ENCODE results near the gene IFNA7.
"Not testable (repeated sequence)": the region's sequence is repeated elsewhere in the genome, so short reads cannot be mapped to it uniquely, and the experiment has no call there.

Gene IFNA7

GRCh38 chr9:21202105-21202504, at the start of gene IFNA7:
IFNA7 (minus strand) TSS chr9:21202205; CDS start chr9:21202165, 40 bp downstream.
- not testable (repeated sequence) for DNase-seq

GRCh38 chr9:21251638-21252037, 49.6 kb upstream of the IFNA7 start:
- DNase-seq: no peak

- DNase-seq: no peak
Observed at GRCh38 chr9:21251190-21251589, 49.2 kb upstream of the IFNA7 start.

- DNase-seq: no peak
Observed at GRCh38 chr9:21244836-21245235, 42.8 kb upstream of the IFNA7 start.

- DNase-seq: no peak
Observed at GRCh38 chr9:21239911-21240310, 37.9 kb upstream of the IFNA7 start, which contains the start of gene IFNA14. IFNA14 (minus strand) TSS chr9:21240005; CDS start chr9:21239935, 70 bp downstream.

GRCh38 chr9:21236360-21236714, 34.3 kb upstream of the IFNA7 start:
- DNase-seq: not testable (repeated sequence)

- DNase-seq: peak; percentile 1
Observed at GRCh38 chr9:21235468-21236359, 33.7 kb upstream of the IFNA7 start.

GRCh38 chr9:21234153-21234687, 32.2 kb upstream of the IFNA7 start:
- DNase-seq: no peak

- no peak for DNase-seq
Observed at GRCh38 chr9:21233258-21233657, 31.3 kb upstream of the IFNA7 start.

GRCh38 chr9:21228122-21228521, 26.1 kb upstream of the IFNA7 start, which contains the start of gene IFNA17:
IFNA17 (minus strand) TSS chr9:21228222; CDS start chr9:21228173, 49 bp downstream.
- DNase-seq: no peak

GRCh38 chr9:21217211-21217610, 15.2 kb upstream of the IFNA7 start, which contains the start of gene IFNA16:
IFNA16 (minus strand) TSS chr9:21217311; CDS start chr9:21217305, 6 bp downstream.
- DNase-seq: not testable (repeated sequence)

- DNase-seq: not testable (repeated sequence)
Observed at GRCh38 chr9:21213411-21214326, 11.7 kb upstream of the IFNA7 start.

- not testable (repeated sequence) for DNase-seq
Observed at GRCh38 chr9:21212160-21212559, 10.2 kb upstream of the IFNA7 start.

- DNase-seq: not testable (repeated sequence)
Observed at GRCh38 chr9:21210782-21211181, 8.8 kb upstream of the IFNA7 start.

GRCh38 chr9:21210311-21210710, 8.3 kb upstream of the IFNA7 start:
- no peak for DNase-seq

GRCh38 chr9:21207043-21207442, 5.0 kb upstream of the IFNA7 start, which contains the start of gene IFNA10:
IFNA10 (minus strand) TSS chr9:21207143; CDS start chr9:21207097, 46 bp downstream.
- not testable (repeated sequence) for DNase-seq

GRCh38 chr9:21205204-21205603, 3.2 kb upstream of the IFNA7 start:
- DNase-seq: no peak

GRCh38 chr9:21194867-21195776, 6.9 kb downstream of the IFNA7 start:
- DNase-seq: not testable (repeated sequence)

GRCh38 chr9:21187487-21187886, 14.5 kb downstream of the IFNA7 start, which contains the start of gene IFNA4:
IFNA4 (minus strand) TSS chr9:21187587; CDS start chr9:21187531, 56 bp downstream.
- not testable (repeated sequence) for DNase-seq

- not testable (repeated sequence) for DNase-seq
Observed at GRCh38 chr9:21182810-21183736, 18.9 kb downstream of the IFNA7 start.
